Osteoblast (primary cell): ENCODE measurements around the gene NPIPB8. TPM values are rescaled to one million over a fixed set of nuclear protein-coding genes. Genes with fewer than 3 reads are reported as not detected.
"Not testable (repeated sequence)": the region's sequence is repeated elsewhere in the genome, so short reads cannot be mapped to it uniquely, and the experiment has no call there.

Experiments
- DNase-seq: peaks from one replicate; pipeline ENCODE4 v3.0.0; 2011; ENCODE audit warnings: low spot score, mixed read lengths; ENCODE audit not compliant: insufficient read length; ENCODE audit errors: missing footprints
- H2AFZ ChIP-seq: 2 replicates; pipeline ENCODE4 v1.6.0; 2011; ENCODE audit warnings: mild to moderate bottlenecking, low read length
- H3K27ac ChIP-seq: 2 replicates; pipeline ENCODE4 v1.5.1; 2011; ENCODE audit warnings: mild to moderate bottlenecking, low read depth, low read length, moderate library complexity
- H3K27me3 ChIP-seq: 2 replicates; pipeline ENCODE4 v1.6.0; 2012; ENCODE audit warnings: mild to moderate bottlenecking, control low read depth, inconsistent platforms, low read length, moderate library complexity; ENCODE audit not compliant: insufficient read depth
- H3K36me3 ChIP-seq: 2 replicates; pipeline ENCODE4 v1.5.1; 2011; ENCODE audit warnings: mild to moderate bottlenecking, low read length, control low read depth, moderate library complexity; ENCODE audit not compliant: insufficient read depth
- H3K4me1 ChIP-seq: 2 replicates; pipeline ENCODE4 v1.5.1; 2011; ENCODE audit warnings: mild to moderate bottlenecking, low read length, control low read depth, moderate library complexity; ENCODE audit not compliant: insufficient read depth
- H3K4me2 ChIP-seq: 2 replicates; pipeline ENCODE4 v1.6.0; 2011; ENCODE audit warnings: mild to moderate bottlenecking, low read length; ENCODE audit not compliant: insufficient read depth
- H3K4me3 ChIP-seq: fragments of 200-600 bp; sonication (generic); 3 replicates; pipeline ENCODE4 v1.5.1; 2012; ENCODE audit warnings: mild to moderate bottlenecking, low read length, inconsistent platforms; ENCODE audit not compliant: insufficient read depth
- H3K79me2 ChIP-seq: 2 replicates; pipeline ENCODE4 v1.6.0; 2012; ENCODE audit warnings: mild to moderate bottlenecking, low read length, control low read depth, inconsistent platforms; ENCODE audit not compliant: insufficient read depth
- H3K9me3 ChIP-seq: 2 replicates; pipeline ENCODE4 v1.5.1; 2011; ENCODE audit warnings: low read depth, low read length, control low read depth
- H4K20me1 ChIP-seq: 2 replicates; pipeline ENCODE4 v1.6.0; 2012; ENCODE audit warnings: mild to moderate bottlenecking, low read length, control low read depth; ENCODE audit not compliant: insufficient read depth
- total RNA-seq: library from RNA; depleted of rRNA; stranded (reverse); fragments of >200 nt; gene quantifications from 2 replicates; pipeline ENCODE4 v1.2.3, GENCODE V29; 2012
- TF ChIP-seq, protein P1 (sequence below): IDR thresholded peaks from 2 replicates; pipeline ENCODE4 v1.5.1; 2011; ENCODE audit warnings: mild to moderate bottlenecking, low read depth, low read length, moderate library complexity; ENCODE audit errors: extremely low read depth

The NPIPB8 gene
- total RNA-seq, 1 donor: not detected

DNA sequence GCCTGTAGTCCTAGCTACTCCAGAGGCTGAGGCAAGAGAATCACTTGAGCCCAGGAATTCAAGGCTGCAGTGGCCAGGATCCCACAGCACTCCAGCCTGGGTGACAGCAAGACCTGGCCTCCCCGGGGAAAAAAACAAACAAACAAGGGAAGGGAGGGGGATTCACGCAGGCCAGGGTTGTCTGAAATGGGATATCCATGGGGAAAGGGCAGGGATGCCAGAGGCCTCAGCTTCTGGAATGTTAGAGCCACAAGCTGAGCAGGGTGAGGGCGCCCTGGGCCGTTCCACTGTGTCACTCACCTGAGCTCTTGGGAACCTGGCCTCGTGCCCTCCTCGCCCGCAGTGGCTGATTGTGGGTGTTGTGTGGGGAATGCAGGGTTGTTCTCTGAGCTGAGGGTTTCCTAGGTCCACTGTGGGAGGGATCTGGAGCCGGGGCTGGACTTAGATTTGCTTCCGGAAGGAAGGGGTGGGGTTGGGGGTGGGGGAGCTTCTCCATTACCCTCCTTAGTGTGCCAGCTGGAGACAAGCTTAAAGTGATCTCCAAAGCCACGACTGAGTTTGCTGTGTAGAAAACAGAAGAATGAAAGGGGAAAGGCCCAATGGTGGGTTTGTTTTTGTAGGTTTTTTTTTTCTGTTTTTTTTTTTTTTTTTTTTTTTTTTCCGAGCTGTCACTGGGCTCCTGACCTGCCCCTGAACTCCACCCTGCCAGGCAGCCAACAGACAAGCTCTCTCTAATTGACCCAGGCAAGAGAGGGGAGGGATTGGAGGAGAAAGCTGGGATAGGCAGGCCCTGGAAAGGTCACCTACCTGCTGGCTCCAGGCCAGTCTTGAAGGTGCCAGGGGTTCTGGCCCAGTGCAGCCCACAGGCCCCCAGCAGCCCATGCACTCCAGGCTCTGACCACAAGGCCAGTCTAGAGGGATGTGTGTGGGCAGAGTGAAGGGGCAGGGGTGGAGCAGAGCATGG, 28.0 kb upstream of the NPIPB8 start, which contains the start of gene SULT1A1:
SULT1A1 (minus strand) TSS at position 414 of the 964 bp plus-strand sequence. CDS start 1,189 bp downstream, outside the sequence.
- H3K27ac ChIP-seq: no peak within 1 kb of the TSS
- no peaks in the 10 kb centered on the region for H3K36me3 ChIP-seq
- peak; percentile 84 for DNase-seq
- TF ChIP-seq, protein P1, sequence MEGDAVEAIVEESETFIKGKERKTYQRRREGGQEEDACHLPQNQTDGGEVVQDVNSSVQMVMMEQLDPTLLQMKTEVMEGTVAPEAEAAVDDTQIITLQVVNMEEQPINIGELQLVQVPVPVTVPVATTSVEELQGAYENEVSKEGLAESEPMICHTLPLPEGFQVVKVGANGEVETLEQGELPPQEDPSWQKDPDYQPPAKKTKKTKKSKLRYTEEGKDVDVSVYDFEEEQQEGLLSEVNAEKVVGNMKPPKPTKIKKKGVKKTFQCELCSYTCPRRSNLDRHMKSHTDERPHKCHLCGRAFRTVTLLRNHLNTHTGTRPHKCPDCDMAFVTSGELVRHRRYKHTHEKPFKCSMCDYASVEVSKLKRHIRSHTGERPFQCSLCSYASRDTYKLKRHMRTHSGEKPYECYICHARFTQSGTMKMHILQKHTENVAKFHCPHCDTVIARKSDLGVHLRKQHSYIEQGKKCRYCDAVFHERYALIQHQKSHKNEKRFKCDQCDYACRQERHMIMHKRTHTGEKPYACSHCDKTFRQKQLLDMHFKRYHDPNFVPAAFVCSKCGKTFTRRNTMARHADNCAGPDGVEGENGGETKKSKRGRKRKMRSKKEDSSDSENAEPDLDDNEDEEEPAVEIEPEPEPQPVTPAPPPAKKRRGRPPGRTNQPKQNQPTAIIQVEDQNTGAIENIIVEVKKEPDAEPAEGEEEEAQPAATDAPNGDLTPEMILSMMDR: no peak
- H2AFZ ChIP-seq: no peak within 1 kb of the TSS
- H3K79me2 ChIP-seq: no peaks in the 10 kb centered on the region
- no peaks in the 10 kb centered on the region for H4K20me1 ChIP-seq
- no peak within 1 kb of the TSS for H3K4me3 ChIP-seq
- no peak within 1 kb of the TSS for H3K4me2 ChIP-seq
- no peaks in the 10 kb centered on the region for H3K9me3 ChIP-seq
- H3K4me1 ChIP-seq: no peaks in the 10 kb centered on the region
- no peaks in the 10 kb centered on the region for H3K27me3 ChIP-seq

DNA sequence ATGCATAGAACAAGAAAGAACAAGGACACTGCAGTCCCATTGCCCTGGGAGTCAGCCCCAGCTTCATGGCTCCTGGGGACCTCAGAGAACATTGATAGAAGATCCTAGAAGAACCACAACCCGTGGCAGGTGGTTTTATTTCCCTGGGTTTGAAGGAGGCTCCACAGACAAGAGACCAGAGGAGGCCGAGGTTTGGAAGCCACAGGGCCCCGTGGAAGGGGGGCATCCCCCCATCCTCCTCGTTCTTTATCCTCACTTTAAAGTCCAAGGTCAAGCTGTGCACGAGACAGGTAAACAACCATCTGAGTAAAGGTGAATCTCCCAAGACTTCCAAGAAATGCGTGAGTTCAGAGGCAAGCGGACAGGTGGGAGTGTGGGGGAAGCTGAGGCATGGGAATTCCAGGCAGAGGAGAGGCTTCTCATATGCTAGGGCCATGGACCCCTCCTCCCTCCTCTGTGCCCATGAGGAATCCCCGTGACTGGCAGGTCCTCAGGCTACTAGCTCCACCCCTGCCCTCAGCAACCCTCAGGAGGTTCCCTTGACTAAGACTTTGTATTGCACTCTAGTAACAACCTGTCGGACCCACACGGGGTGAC, 27.2 kb upstream of the NPIPB8 start:
- Histone ChIP-seq H3K36me3 (no peaks in the 10 kb centered on the region), H3K9me3 (no peaks in the 10 kb centered on the region), H4K20me1 (no peaks in the 10 kb centered on the region), H3K27me3 (no peaks in the 10 kb centered on the region), H3K27ac (no peak overlapping the region), H3K4me1 (no peaks in the 10 kb centered on the region), H3K79me2 (no peaks in the 10 kb centered on the region), H3K4me2 (no peak overlapping the region), H2AFZ (no peak overlapping the region), H3K4me3 (no peak overlapping the region)
- TF ChIP-seq, protein P1: no peak
- peak; percentile 58 for DNase-seq

DNA sequence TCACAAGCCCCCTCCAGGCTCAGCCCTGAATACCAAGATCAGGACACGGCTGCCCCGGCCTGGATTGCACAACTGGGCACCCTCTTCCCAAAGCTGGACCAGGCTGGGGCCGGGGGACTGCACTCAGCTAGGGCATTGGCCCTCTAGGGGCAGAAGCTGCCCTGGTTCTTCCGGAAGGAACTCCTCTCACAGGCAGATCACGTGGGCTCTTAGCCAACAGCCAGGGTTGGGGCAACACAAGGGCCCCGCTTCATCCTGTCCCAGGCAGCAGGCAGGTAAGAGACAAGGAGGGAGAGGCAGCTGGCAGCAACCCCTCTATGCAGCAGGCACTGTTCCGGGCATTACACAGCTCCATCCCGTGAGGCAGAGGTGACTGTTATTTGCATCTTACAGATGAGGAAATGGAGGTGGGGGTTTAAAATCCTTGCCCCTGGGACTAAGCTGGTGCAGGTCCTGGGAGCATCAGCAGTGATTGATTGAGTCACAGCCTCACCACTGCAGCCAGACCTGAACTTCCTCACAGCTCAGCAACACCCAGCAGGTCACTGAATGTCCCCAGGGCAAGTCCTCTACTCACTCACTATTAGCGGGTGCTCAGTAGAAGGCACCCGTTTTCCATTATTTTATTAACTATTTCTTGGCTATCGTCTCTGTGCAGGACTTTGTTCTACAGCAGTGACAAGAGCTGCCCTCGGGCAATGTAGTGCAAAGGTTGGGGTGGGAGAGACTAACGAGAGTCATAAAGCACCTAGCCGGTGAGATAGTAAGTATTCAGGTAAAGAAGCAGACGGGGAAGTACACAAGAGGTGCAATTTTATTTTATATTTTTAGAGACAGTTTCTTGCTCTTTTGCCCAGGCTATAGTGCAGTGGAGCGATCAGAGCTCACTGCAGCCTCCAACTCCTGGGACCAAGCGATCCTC, 25.2 kb upstream of the NPIPB8 start:
- H3K9me3 ChIP-seq, H4K20me1 ChIP-seq, H3K36me3 ChIP-seq, H3K27me3 ChIP-seq, H3K27ac ChIP-seq, H3K79me2 ChIP-seq, DNase-seq, H3K4me3 ChIP-seq, H3K4me1 ChIP-seq, H3K4me2 ChIP-seq, H2AFZ ChIP-seq: not testable (repeated sequence)

DNA sequence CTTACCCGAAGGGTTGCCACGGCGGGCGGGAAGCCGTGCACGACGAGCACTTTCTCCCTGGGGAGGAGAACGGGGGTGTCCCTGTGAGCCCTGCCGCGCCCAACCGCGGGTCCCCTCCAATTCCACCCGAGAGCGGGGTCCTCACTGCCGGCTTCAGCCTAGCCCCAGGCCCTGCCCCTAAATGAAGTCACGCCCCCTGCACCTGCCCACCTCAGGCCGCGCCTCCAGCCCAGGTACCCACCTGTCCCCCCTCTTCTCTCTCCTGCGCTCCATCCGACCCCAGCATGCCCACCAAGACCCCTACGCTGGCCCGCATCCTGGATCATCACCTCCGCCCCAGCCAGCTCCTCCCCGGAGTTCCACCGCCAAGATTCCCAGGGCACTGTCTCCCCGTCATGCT, 24.0 kb upstream of the NPIPB8 start:
- DNase-seq, H3K36me3 ChIP-seq, H3K27me3 ChIP-seq, H3K27ac ChIP-seq, H3K4me2 ChIP-seq, H3K4me3 ChIP-seq, H4K20me1 ChIP-seq, H2AFZ ChIP-seq, H3K4me1 ChIP-seq, H3K9me3 ChIP-seq, H3K79me2 ChIP-seq: not testable (repeated sequence)

DNA sequence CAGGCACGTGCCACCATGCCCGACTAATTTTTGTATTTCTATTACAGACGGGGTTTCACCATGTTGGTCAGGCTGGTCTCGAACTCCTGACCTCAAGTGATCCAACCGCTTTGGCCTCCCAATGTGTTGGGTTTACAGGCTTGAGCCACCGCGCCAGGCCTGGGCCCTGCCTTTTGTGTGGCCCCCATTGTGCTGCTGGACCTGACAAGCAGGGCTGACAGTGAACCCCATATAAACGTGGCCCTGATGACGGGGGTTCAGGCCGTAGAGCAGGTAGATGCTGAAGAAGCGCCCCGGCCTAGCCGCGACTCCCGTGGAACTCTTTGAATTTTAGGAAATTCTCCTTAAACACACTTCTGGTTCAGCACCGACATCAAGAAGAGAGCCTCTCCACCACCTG, 23.3 kb upstream of the NPIPB8 start:
- H3K27ac ChIP-seq, H4K20me1 ChIP-seq, H3K4me3 ChIP-seq, H3K36me3 ChIP-seq, H2AFZ ChIP-seq, H3K27me3 ChIP-seq, H3K4me2 ChIP-seq, DNase-seq, H3K9me3 ChIP-seq, H3K4me1 ChIP-seq, H3K79me2 ChIP-seq: not testable (repeated sequence)
